A549 (cell line): ENCODE data around the gene RNF166. TPM values are rescaled to one million over a fixed set of nuclear protein-coding genes. Genes with fewer than 3 reads are reported as not detected.

Experiments used
- ATAC-seq, 2 experiments: fragments of 200-7000 bp in 1 of 2; fragments of >200 bp in 1 of 2; cut with Nextera tagmentation in 1 of 2; cut with Tn5 transposase in 1 of 2; 3 replicates each; pipeline versions ENCODE4 v1.8.0 to v1.9.1; 2018 to 2020; ENCODE audit warnings: mild to moderate bottlenecking in 1 of 2, moderate library complexity in 1 of 2
- CTCF ChIA-PET: fragments of 300-600 bp; sonication (Branson Sonifier 250); formaldehyde crosslinking; extraction: SDS; loops from one replicate; lab custom pipeline; 2021; ENCODE audit warnings: antibody characterized with exemption, inconsistent platforms; lab: Yijun Ruan, JAX
- POLR2A ChIA-PET: fragments of 350-600 bp; formaldehyde crosslinking; extraction: SDS; loops from one replicate; lab custom pipeline; 2021; ENCODE audit warnings: antibody characterized with exemption, inconsistent platforms; lab: Yijun Ruan, JAX
- DNase-seq, 2 experiments: peaks; one replicate each; pipeline versions ENCODE4 v3.0.0 to v3.0.0-alpha.2; 2011 to 2016; ENCODE audit warnings: low read depth in 1 of 2, low spot score in 1 of 2
- FAIRE-seq: peaks from 2 replicates; lab custom pipeline; 2011; peaks lifted over from hg19 to GRCh38; lab: Jason Lieb, UNC
- H3K27ac ChIP-seq, 2 experiments: fragments of >200 bp; sonication (Bioruptor Twin); formaldehyde crosslinking; 3 replicates each; pipeline ENCODE4 v1.5.1; 2016 to 2017
- H3K4me1 ChIP-seq: fragments of >200 bp; sonication (Bioruptor Twin); formaldehyde crosslinking; 3 replicates; pipeline ENCODE4 v1.6.1; 2016
- H3K4me2 ChIP-seq: fragments of >200 bp; sonication (Bioruptor Twin); formaldehyde crosslinking; 3 replicates; pipeline ENCODE4 v1.6.1; 2016
- H3K4me3 ChIP-seq: fragments of >200 bp; sonication (Bioruptor Twin); formaldehyde crosslinking; 3 replicates; pipeline ENCODE4 v1.5.1; 2016
- H3K9me3 ChIP-seq: fragments of >200 bp; sonication (Bioruptor Twin); formaldehyde crosslinking; 3 replicates; pipeline ENCODE4 v1.6.1; 2016
- BHLHE40 ChIP-seq: IDR thresholded peaks from 2 replicates; pipeline ENCODE4 v1.6.1; 2012; ENCODE audit warnings: low read depth, low read length, inconsistent platforms
- CBX2 ChIP-seq: fragments of 200-600 bp; sonication (generic); IDR thresholded peaks from 2 replicates; pipeline ENCODE4 v1.6.1; 2016; ENCODE audit warnings: low read depth, mild to moderate bottlenecking, borderline replicate concordance
- E2F6 ChIP-seq: IDR thresholded peaks from 2 replicates; pipeline ENCODE4 v1.6.1; 2012; ENCODE audit warnings: low read depth, borderline replicate concordance
- EHF ChIP-seq: fragments of 250-450 bp; sonication (Bioruptor Pico); IDR thresholded peaks from 2 replicates; pipeline ENCODE4 v1.5.0; 2020; ENCODE audit warnings: mild to moderate bottlenecking
- EHMT2 ChIP-seq: fragments of 200-600 bp; sonication (generic); IDR thresholded peaks from 2 replicates; pipeline ENCODE4 v1.6.1; 2016; ENCODE audit warnings: antibody characterized with exemption, low read depth, mild to moderate bottlenecking, moderate library complexity
- FOSL2 ChIP-seq, 2 experiments: fragments of 450-650 bp in 1 of 2; fragments of >200 bp in 1 of 2; sonication (Bioruptor Twin) in 1 of 2; formaldehyde crosslinking; IDR thresholded peaks; 2 replicates each; pipeline versions ENCODE4 v1.5.0 to v1.6.1; 2016 to 2020; ENCODE audit warnings: mild to moderate bottlenecking in 1 of 2, moderate library complexity in 1 of 2
- GATA3 ChIP-seq: IDR thresholded peaks from 2 replicates; pipeline ENCODE4 v1.6.1; 2012; ENCODE audit warnings: borderline replicate concordance
- HES2 ChIP-seq: fragments of >200 bp; sonication (Bioruptor Twin); formaldehyde crosslinking; IDR thresholded peaks from 2 replicates; pipeline ENCODE4 v1.6.1; 2016
- HEYL ChIP-seq: fragments of 250-450 bp; sonication (Bioruptor Pico); IDR thresholded peaks from 2 replicates; pipeline ENCODE4 v1.8.0; 2021; ENCODE audit warnings: mild to moderate bottlenecking, moderate library complexity
- HOXB13 ChIP-seq: fragments of 250-450 bp; sonication (Bioruptor Pico); IDR thresholded peaks from 2 replicates; pipeline ENCODE4 v1.5.0; 2020; ENCODE audit warnings: low read depth, mild to moderate bottlenecking, moderate library complexity
- MAZ ChIP-seq: fragments of 150-350 bp; IDR thresholded peaks from 2 replicates; pipeline ENCODE4 v1.6.1; 2014; ENCODE audit warnings: antibody characterized with exemption, low read depth, low read length, borderline replicate concordance
- NFE2L2 ChIP-seq: fragments of 150-350 bp; conservative IDR thresholded peaks from 2 replicates; pipeline ENCODE4 v1.6.1; 2014; ENCODE audit warnings: low read length
- PBX3 ChIP-seq: IDR thresholded peaks from 2 replicates; pipeline ENCODE4 v1.6.1; 2012
- POLR2AphosphoS2 ChIP-seq: conservative IDR thresholded peaks from 2 replicates; pipeline ENCODE4 v1.6.1; 2012; ENCODE audit warnings: low read length, improper control_type of control experiment, inconsistent platforms
- REST ChIP-seq: fragments of 200-600 bp; sonication (generic); IDR thresholded peaks from 2 replicates; pipeline ENCODE4 v1.6.1; 2016; ENCODE audit warnings: antibody characterized with exemption, mild to moderate bottlenecking, moderate library complexity
- TFCP2L1 ChIP-seq: fragments of 250-450 bp; sonication (Bioruptor Pico); IDR thresholded peaks from 2 replicates; pipeline ENCODE4 v1.5.0; 2021; ENCODE audit warnings: mild to moderate bottlenecking
- ZC3H11A ChIP-seq: fragments of 450-650 bp; IDR thresholded peaks from 2 replicates; pipeline ENCODE4 v1.6.1; 2014; ENCODE audit warnings: antibody characterized with exemption, mild to moderate bottlenecking
- ZFP36 ChIP-seq: fragments of 450-650 bp; IDR thresholded peaks from 2 replicates; pipeline ENCODE4 v1.6.1; 2014; ENCODE audit warnings: borderline replicate concordance; ENCODE audit not compliant: partially characterized antibody
- WGBS: methylation state at CpG from one replicate; pipeline ENCODE4 v1.1.6; 2017; ENCODE audit errors: missing lambda C conversion rate; 5-methylcytosine and 5-hydroxymethylcytosine counted together
- polyA plus RNA-seq, 4 experiments: library from polyadenylated mRNA; depleted of rRNA in 3 of 4; stranded (reverse); fragments of >200 nt; fragmentation: RNase III in 1 of 4; extraction: RNeasy Plus Mini Kit Qiagen cat#74134 plus additional on column Dnase treatment in 1 of 4; gene quantifications; 2 replicates in 3 of 4; 3 replicates in 1 of 4; pipeline ENCODE4 v1.2.3, GENCODE V29; 2011 to 2017
- TF ChIP-seq, protein P1 (sequence below): fragments of >200 bp; sonication (Bioruptor Twin); formaldehyde crosslinking; IDR thresholded peaks from 3 replicates; pipeline ENCODE4 v1.5.1; 2016
- TF ChIP-seq, protein P2 (sequence below): fragments of >200 bp; sonication (Bioruptor Twin); formaldehyde crosslinking; IDR thresholded peaks from 3 replicates; pipeline ENCODE4 v1.6.1; 2016

Gene RNF166
- polyA plus RNA-seq, 2 of the 4 experiments (the other 2 are of a cell fraction) = 9.4 to 11.6 TPM

DNA sequence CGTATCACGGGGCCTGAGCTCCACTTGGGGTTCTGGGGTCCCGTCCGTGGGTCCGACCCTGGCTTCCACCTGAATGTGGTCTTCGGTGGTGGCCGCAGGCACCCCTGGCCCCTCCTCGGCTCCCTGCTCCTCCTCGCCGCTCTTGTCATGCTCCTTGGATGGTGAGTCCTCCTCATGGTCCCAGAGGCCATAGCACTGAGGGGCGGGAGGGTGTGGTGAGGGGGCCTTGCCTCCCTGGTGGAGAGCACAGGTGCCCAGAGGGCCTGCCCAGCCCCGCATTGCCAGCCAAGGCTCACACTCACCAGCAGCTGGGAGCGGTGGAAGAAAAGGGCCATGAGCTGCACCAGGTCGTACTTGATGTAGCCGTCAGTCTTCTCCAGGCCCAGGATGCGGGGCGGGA lies 15.0 kb upstream of the RNF166 start:
- Histone ChIP-seq H3K4me1 (no peaks in the 10 kb centered on the region), H3K4me2 (no peak overlapping the region), H3K9me3 (no peaks in the 10 kb centered on the region), H3K27ac (no peak overlapping the region), H3K4me3 (no peak overlapping the region)
- POLR2A ChIA-PET = no interaction called here
- FAIRE-seq (no peak), DNase-seq (no peak), ATAC-seq (no peak)
- WGBS = 93% methylated on average over 17 of the region's 17 CpGs
- CTCF ChIA-PET = interaction anchor here (0.6 to 9.1 kb wide), 3 partner anchors 9 to 149 kb away, joined by 3 to 105 read pairs (median 4); no protein-coding TSS in a partner anchor
- TF ChIP-seq ZFP36 (no peak), ZC3H11A (no peak), CBX2 (no peak), PBX3 (no peak), TFCP2L1 (CRISPR knock-in tag) (no peak), FOSL2 (IDR thresholded peaks at IDR 0.05) (no peak), FOSL2 (CRISPR knock-in tag; IDR thresholded peaks at IDR 0.05) (no peak)
- TF ChIP-seq, protein P1, sequence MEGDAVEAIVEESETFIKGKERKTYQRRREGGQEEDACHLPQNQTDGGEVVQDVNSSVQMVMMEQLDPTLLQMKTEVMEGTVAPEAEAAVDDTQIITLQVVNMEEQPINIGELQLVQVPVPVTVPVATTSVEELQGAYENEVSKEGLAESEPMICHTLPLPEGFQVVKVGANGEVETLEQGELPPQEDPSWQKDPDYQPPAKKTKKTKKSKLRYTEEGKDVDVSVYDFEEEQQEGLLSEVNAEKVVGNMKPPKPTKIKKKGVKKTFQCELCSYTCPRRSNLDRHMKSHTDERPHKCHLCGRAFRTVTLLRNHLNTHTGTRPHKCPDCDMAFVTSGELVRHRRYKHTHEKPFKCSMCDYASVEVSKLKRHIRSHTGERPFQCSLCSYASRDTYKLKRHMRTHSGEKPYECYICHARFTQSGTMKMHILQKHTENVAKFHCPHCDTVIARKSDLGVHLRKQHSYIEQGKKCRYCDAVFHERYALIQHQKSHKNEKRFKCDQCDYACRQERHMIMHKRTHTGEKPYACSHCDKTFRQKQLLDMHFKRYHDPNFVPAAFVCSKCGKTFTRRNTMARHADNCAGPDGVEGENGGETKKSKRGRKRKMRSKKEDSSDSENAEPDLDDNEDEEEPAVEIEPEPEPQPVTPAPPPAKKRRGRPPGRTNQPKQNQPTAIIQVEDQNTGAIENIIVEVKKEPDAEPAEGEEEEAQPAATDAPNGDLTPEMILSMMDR = no peak

- TF ChIP-seq FOSL2 (IDR thresholded peaks at IDR 0.05) (no peak), FOSL2 (CRISPR knock-in tag; IDR thresholded peaks at IDR 0.05) (no peak), NFE2L2 (no peak)
- TF ChIP-seq, protein P2, sequence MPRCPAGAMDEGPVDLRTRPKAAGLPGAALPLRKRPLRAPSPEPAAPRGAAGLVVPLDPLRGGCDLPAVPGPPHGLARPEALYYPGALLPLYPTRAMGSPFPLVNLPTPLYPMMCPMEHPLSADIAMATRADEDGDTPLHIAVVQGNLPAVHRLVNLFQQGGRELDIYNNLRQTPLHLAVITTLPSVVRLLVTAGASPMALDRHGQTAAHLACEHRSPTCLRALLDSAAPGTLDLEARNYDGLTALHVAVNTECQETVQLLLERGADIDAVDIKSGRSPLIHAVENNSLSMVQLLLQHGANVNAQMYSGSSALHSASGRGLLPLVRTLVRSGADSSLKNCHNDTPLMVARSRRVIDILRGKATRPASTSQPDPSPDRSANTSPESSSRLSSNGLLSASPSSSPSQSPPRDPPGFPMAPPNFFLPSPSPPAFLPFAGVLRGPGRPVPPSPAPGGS = no peak
- 96% methylated on average over 21 of the region's 23 CpGs for WGBS
- H3K4me2 ChIP-seq = no peak overlapping the region
- ChIA-PET POLR2A (no interaction called here), CTCF (interaction anchor here (0.6 to 9.1 kb wide), 6 partner anchors 10 to 446 kb away, joined by 3 to 105 read pairs (median 4); no protein-coding TSS in a partner anchor)
- H3K4me1 ChIP-seq = no peaks in the 10 kb centered on the region
- no peaks in the 10 kb centered on the region for H3K9me3 ChIP-seq
- ATAC-seq (no peak), DNase-seq (no peak), FAIRE-seq (no peak)
- H3K27ac ChIP-seq = no peak overlapping the region
- no peak overlapping the region for H3K4me3 ChIP-seq
Measured at GRCh38 chr16:88720396-88720970, 14.3 kb upstream of the RNF166 start.

DNA sequence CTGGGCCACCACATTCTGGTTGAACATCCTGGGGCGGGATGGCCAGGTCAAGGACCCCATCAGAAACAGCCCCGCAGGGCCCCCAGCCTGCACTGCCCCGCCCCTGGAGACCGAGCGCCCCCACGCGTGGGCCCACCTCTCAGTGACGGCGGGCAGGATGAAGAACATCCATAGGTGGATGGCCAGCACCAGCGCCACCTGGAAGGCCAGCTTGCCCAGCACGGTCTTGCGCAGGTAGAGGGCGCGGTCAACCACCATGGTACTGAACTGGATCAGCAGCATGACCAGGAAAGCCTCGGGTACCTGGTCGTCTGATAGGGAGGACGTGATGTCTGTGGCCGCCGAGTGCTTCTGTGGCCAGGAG lies 13.7 kb upstream of the RNF166 start:
- no peak overlapping the region for H3K4me2 ChIP-seq
- POLR2A ChIA-PET = no interaction called here
- no peak for DNase-seq
- ATAC-seq = no peak
- no peak overlapping the region for H3K27ac ChIP-seq
- no peaks in the 10 kb centered on the region for H3K9me3 ChIP-seq
- FAIRE-seq = no peak
- H3K4me1 ChIP-seq = no peaks in the 10 kb centered on the region
- 91% methylated on average over 8 of the region's 19 CpGs for WGBS
- CTCF ChIA-PET = interaction anchor here (0.7 to 9.1 kb wide), 4 partner anchors 16 to 447 kb away, joined by 3 to 105 read pairs (median 4); no protein-coding TSS in a partner anchor
- H3K4me3 ChIP-seq = no peak overlapping the region
- TF ChIP-seq REST (no peak), GATA3 (no peak), EHF (CRISPR knock-in tag) (no peak), MAZ (no peak), ZFP36 (no peak), E2F6 (no peak), HES2 (no peak), POLR2AphosphoS2 (no peak), HEYL (CRISPR knock-in tag) (no peak), BHLHE40 (no peak), EHMT2 (no peak), ZC3H11A (no peak), HOXB13 (no peak), PBX3 (no peak)
